ENCODE measurements around the gene PER2. TPM values are rescaled to one million over a fixed set of nuclear protein-coding genes. Genes with fewer than 3 reads are reported as not detected.
"Not testable (repeated sequence)": the region's sequence is repeated elsewhere in the genome, so short reads cannot be mapped to it uniquely, and the experiment has no call there.

PER2 gene
- total and polyA plus RNA-seq, 4 donors = 5.5 to 9.9 (median 9.3) TPM

GRCh38 chr2:238281826-238282480 is 6.5 kb downstream of the PER2 start:
- Histone ChIP-seq H3K9me3 (ENCODE audit: control insufficient read depth, insufficient read depth, low read length) (no peaks in the 10 kb centered on the region), H3K4me3 (ENCODE audit: low read depth, low read length) (no peak overlapping the region), H3K27ac (ENCODE audit: low read depth, low read length) (no peak overlapping the region), H3K4me1 (ENCODE audit: control insufficient read depth, insufficient read depth, low read length) (peaks cover 68% of the 10 kb centered on the region), H3K27me3 (ENCODE audit: control insufficient read depth, insufficient read depth, low read length) (no peaks in the 10 kb centered on the region), H3K36me3 (ENCODE audit: control insufficient read depth, insufficient read depth, low read length) (peaks cover 27% of the 10 kb centered on the region)
- no peak for DNase-seq (ENCODE audit: low read depth in 4 of 6, low spot score in 6 of 6)
- 82% methylated on average over 11 of the region's 13 CpGs for WGBS (ENCODE audit: insufficient coverage)

GRCh38 chr2:238280083-238280825 is 8.2 kb downstream of the PER2 start:
- Histone ChIP-seq H3K4me3 (ENCODE audit: low read depth, low read length) (no peak overlapping the region), H3K36me3 (ENCODE audit: control insufficient read depth, insufficient read depth, low read length) (peaks cover 43% of the 10 kb centered on the region), H3K27ac (ENCODE audit: low read depth, low read length) (no peak overlapping the region), H3K9me3 (ENCODE audit: control insufficient read depth, insufficient read depth, low read length) (no peaks in the 10 kb centered on the region), H3K27me3 (ENCODE audit: control insufficient read depth, insufficient read depth, low read length) (no peaks in the 10 kb centered on the region), H3K4me1 (ENCODE audit: control insufficient read depth, insufficient read depth, low read length) (peaks cover 51% of the 10 kb centered on the region)
- 89% methylated on average over 11 of the region's 12 CpGs for WGBS (ENCODE audit: insufficient coverage)
- no peak for DNase-seq (ENCODE audit: low read depth in 4 of 6, low spot score in 6 of 6)

- Histone ChIP-seq H3K27me3 (ENCODE audit: control insufficient read depth, insufficient read depth, low read length) (no peaks in the 10 kb centered on the region), H3K4me3 (ENCODE audit: low read depth, low read length) (no peak overlapping the region), H3K27ac (ENCODE audit: low read depth, low read length) (no peak overlapping the region), H3K4me1 (ENCODE audit: control insufficient read depth, insufficient read depth, low read length) (peaks cover 41% of the 10 kb centered on the region), H3K36me3 (ENCODE audit: control insufficient read depth, insufficient read depth, low read length) (peaks cover 51% of the 10 kb centered on the region), H3K9me3 (ENCODE audit: control insufficient read depth, insufficient read depth, low read length) (no peaks in the 10 kb centered on the region)
- no peak for DNase-seq (ENCODE audit: low read depth in 4 of 6, low spot score in 6 of 6)
- 91% methylated on average over 6 of the region's 6 CpGs for WGBS (ENCODE audit: insufficient coverage)
Observed at GRCh38 chr2:238279324-238279682, 9.1 kb downstream of the PER2 start.

GRCh38 chr2:238278626-238279323 is 9.6 kb downstream of the PER2 start:
- Histone ChIP-seq H3K4me3 (ENCODE audit: low read depth, low read length) (no peak overlapping the region), H3K4me1 (ENCODE audit: control insufficient read depth, insufficient read depth, low read length) (peaks cover 36% of the 10 kb centered on the region), H3K27me3 (ENCODE audit: control insufficient read depth, insufficient read depth, low read length) (no peaks in the 10 kb centered on the region), H3K27ac (ENCODE audit: low read depth, low read length) (no peak overlapping the region), H3K36me3 (ENCODE audit: control insufficient read depth, insufficient read depth, low read length) (peaks cover 56% of the 10 kb centered on the region), H3K9me3 (ENCODE audit: control insufficient read depth, insufficient read depth, low read length) (no peaks in the 10 kb centered on the region)
- no peak for DNase-seq (ENCODE audit: low read depth in 4 of 6, low spot score in 6 of 6)
- 66% methylated on average over 8 of the region's 9 CpGs for WGBS (ENCODE audit: insufficient coverage)

- 59% methylated on average over 15 of the region's 15 CpGs for WGBS (ENCODE audit: insufficient coverage)
- Histone ChIP-seq H3K9me3 (ENCODE audit: control insufficient read depth, insufficient read depth, low read length) (no peaks in the 10 kb centered on the region), H3K27ac (ENCODE audit: low read depth, low read length) (no peak overlapping the region), H3K27me3 (ENCODE audit: control insufficient read depth, insufficient read depth, low read length) (no peaks in the 10 kb centered on the region), H3K36me3 (ENCODE audit: control insufficient read depth, insufficient read depth, low read length) (peaks cover 53% of the 10 kb centered on the region), H3K4me1 (ENCODE audit: control insufficient read depth, insufficient read depth, low read length) (peaks cover 25% of the 10 kb centered on the region), H3K4me3 (ENCODE audit: low read depth, low read length) (no peak overlapping the region)
- DNase-seq (ENCODE audit: low read depth in 4 of 6, low spot score in 6 of 6) = peak in 1 of 6 donors; percentile 26
Observed at GRCh38 chr2:238277695-238278094, 10.7 kb downstream of the PER2 start.

GRCh38 chr2:238274152-238274865 is 14.1 kb downstream of the PER2 start:
- Histone ChIP-seq H3K27ac (ENCODE audit: low read depth, low read length) (no peak overlapping the region), H3K9me3 (ENCODE audit: control insufficient read depth, insufficient read depth, low read length) (no peaks in the 10 kb centered on the region), H3K36me3 (ENCODE audit: control insufficient read depth, insufficient read depth, low read length) (peaks cover 69% of the 10 kb centered on the region), H3K4me3 (ENCODE audit: low read depth, low read length) (no peak overlapping the region), H3K27me3 (ENCODE audit: control insufficient read depth, insufficient read depth, low read length) (no peaks in the 10 kb centered on the region), H3K4me1 (ENCODE audit: control insufficient read depth, insufficient read depth, low read length) (peaks cover 10% of the 10 kb centered on the region)
- 94% methylated on average over 14 of the region's 20 CpGs for WGBS (ENCODE audit: insufficient coverage)
- no peak for DNase-seq (ENCODE audit: low read depth in 4 of 6, low spot score in 6 of 6)

GRCh38 chr2:238273433-238273832 is 15.0 kb downstream of the PER2 start:
- not testable (repeated sequence) for DNase-seq (ENCODE audit: low read depth in 4 of 6, low spot score in 6 of 6); H3K4me1 ChIP-seq (ENCODE audit: control insufficient read depth, insufficient read depth, low read length); H3K4me3 ChIP-seq (ENCODE audit: low read depth, low read length); H3K27ac ChIP-seq (ENCODE audit: low read depth, low read length); H3K27me3 ChIP-seq (ENCODE audit: control insufficient read depth, insufficient read depth, low read length); H3K9me3 ChIP-seq (ENCODE audit: control insufficient read depth, insufficient read depth, low read length)
- WGBS (ENCODE audit: insufficient coverage) = no CpG with 5 or more reads among the region's 10 CpGs
- H3K36me3 ChIP-seq (ENCODE audit: control insufficient read depth, insufficient read depth, low read length) = peaks cover 71% of the 10 kb centered on the region

- Histone ChIP-seq H3K27ac (ENCODE audit: low read depth, low read length) (no peak overlapping the region), H3K4me1 (ENCODE audit: control insufficient read depth, insufficient read depth, low read length) (no peaks in the 10 kb centered on the region), H3K27me3 (ENCODE audit: control insufficient read depth, insufficient read depth, low read length) (no peaks in the 10 kb centered on the region), H3K4me3 (ENCODE audit: low read depth, low read length) (no peak overlapping the region), H3K9me3 (ENCODE audit: control insufficient read depth, insufficient read depth, low read length) (no peaks in the 10 kb centered on the region), H3K36me3 (ENCODE audit: control insufficient read depth, insufficient read depth, low read length) (peaks cover 79% of the 10 kb centered on the region)
- DNase-seq (ENCODE audit: low read depth in 4 of 6, low spot score in 6 of 6) = no peak
- 100% methylated on average over 1 of the region's 4 CpGs for WGBS (ENCODE audit: insufficient coverage)
Observed at GRCh38 chr2:238272156-238272555, 16.3 kb downstream of the PER2 start.

GRCh38 chr2:238271686-238272085 is 16.7 kb downstream of the PER2 start:
- H3K4me1 ChIP-seq (ENCODE audit: control insufficient read depth, insufficient read depth, low read length); DNase-seq (ENCODE audit: low read depth in 4 of 6, low spot score in 6 of 6): not testable (repeated sequence)
- H3K36me3 ChIP-seq (ENCODE audit: control insufficient read depth, insufficient read depth, low read length) = peaks cover 80% of the 10 kb centered on the region

More at GRCh38 chr2:238271686-238272085, 16.7 kb downstream of the PER2 start:
- not testable (repeated sequence) for H3K9me3 ChIP-seq (ENCODE audit: control insufficient read depth, insufficient read depth, low read length); H3K27me3 ChIP-seq (ENCODE audit: control insufficient read depth, insufficient read depth, low read length); H3K4me3 ChIP-seq (ENCODE audit: low read depth, low read length); H3K27ac ChIP-seq (ENCODE audit: low read depth, low read length)
- 78% methylated on average over 8 of the region's 8 CpGs for WGBS (ENCODE audit: insufficient coverage)

Data from spinal cord (tissue), 10 donors.